Memory B cell (primary cell): Measurements from ENCODE around the gene OPRM1.
"Not testable (repeated sequence)": the region's sequence is repeated elsewhere in the genome, so short reads cannot be mapped to it uniquely, and the experiment has no call there.

Source experiments
- ATAC-seq: fragments of 150-1000 bp; cut with Tn5 transposase; 2 replicates; pipeline ENCODE4 v1.10.0; 2021; ENCODE audit warnings: low read depth, mild to moderate bottlenecking, moderate library complexity
- DNase-seq, 2 donors: peaks; one replicate each; pipeline ENCODE4 v3.0.0; 2022; ENCODE audit warnings: low spot score in 2 of 2
- H3K27ac Mint-ChIP-seq: one replicate; pipeline ENCODE4 v1.8.0; 2022; ENCODE audit warnings: mild to moderate bottlenecking, moderate library complexity, mixed read lengths
- H3K27me3 Mint-ChIP-seq: one replicate; pipeline ENCODE4 v1.8.0; 2022; ENCODE audit warnings: mixed read lengths
- H3K36me3 Mint-ChIP-seq: one replicate; pipeline ENCODE4 v1.8.0; 2022; ENCODE audit warnings: mild to moderate bottlenecking, mixed read lengths
- H3K4me1 Mint-ChIP-seq: one replicate; pipeline ENCODE4 v1.8.0; 2022; ENCODE audit warnings: mixed read lengths
- H3K4me3 Mint-ChIP-seq: one replicate; pipeline ENCODE4 v1.8.0; 2022; ENCODE audit warnings: mild to moderate bottlenecking, moderate library complexity, mixed read lengths
- H3K9me3 Mint-ChIP-seq: one replicate; pipeline ENCODE4 v1.8.0; 2022; ENCODE audit warnings: mixed read lengths

The OPRM1 gene

GRCh38 chr6:154238831-154239230 is 199.8 kb downstream of the OPRM1 start:
- Mint-ChIP-seq H3K9me3 (peaks cover 4% of the 10 kb centered on the region), H3K4me1 (peaks cover 5% of the 10 kb centered on the region), H3K4me3 (no peak overlapping the region), H3K27me3 (peaks cover 2% of the 10 kb centered on the region), H3K36me3 (no peaks in the 10 kb centered on the region), H3K27ac (no peak overlapping the region)
- DNase-seq = no peak
- no peak for ATAC-seq

- H3K4me3 Mint-ChIP-seq = no peak overlapping the region
- H3K4me1 Mint-ChIP-seq = peaks cover 1% of the 10 kb centered on the region
These were observed 200.4 kb downstream of the OPRM1 start for GRCh38 chr6:154239392-154239791.

GRCh38 chr6:154241061-154241460 is 202.0 kb downstream of the OPRM1 start:
- not testable (repeated sequence) for H3K27me3 Mint-ChIP-seq, H3K4me3 Mint-ChIP-seq, ATAC-seq, H3K4me1 Mint-ChIP-seq, H3K27ac Mint-ChIP-seq, H3K9me3 Mint-ChIP-seq, H3K36me3 Mint-ChIP-seq, DNase-seq

More at GRCh38 chr6:154239392-154239791, 200.4 kb downstream of the OPRM1 start:
- no peak for DNase-seq
- H3K36me3 Mint-ChIP-seq = no peaks in the 10 kb centered on the region
- H3K9me3 Mint-ChIP-seq = peaks cover 4% of the 10 kb centered on the region
- H3K27me3 Mint-ChIP-seq = peaks cover 2% of the 10 kb centered on the region
- no peak for ATAC-seq
- H3K27ac Mint-ChIP-seq = no peak overlapping the region

- Mint-ChIP-seq H3K27me3 (peaks cover 2% of the 10 kb centered on the region), H3K4me3 (no peak overlapping the region), H3K4me1 (peaks cover 2% of the 10 kb centered on the region), H3K36me3 (no peaks in the 10 kb centered on the region), H3K27ac (no peak overlapping the region), H3K9me3 (peaks cover 6% of the 10 kb centered on the region)
- ATAC-seq (no peak), DNase-seq (no peak)
These were observed 202.5 kb downstream of the OPRM1 start for GRCh38 chr6:154241581-154241980.

- no peak overlapping the region for H3K4me3 Mint-ChIP-seq
- H3K27ac Mint-ChIP-seq = no peak overlapping the region
- peaks cover 6% of the 10 kb centered on the region for H3K27me3 Mint-ChIP-seq
- H3K4me1 Mint-ChIP-seq = peaks cover 7% of the 10 kb centered on the region
- peaks cover 6% of the 10 kb centered on the region for H3K9me3 Mint-ChIP-seq
- DNase-seq = no peak
- ATAC-seq = no peak
- H3K36me3 Mint-ChIP-seq = no peaks in the 10 kb centered on the region
These were observed 203.7 kb downstream of the OPRM1 start for GRCh38 chr6:154242617-154243357.

- H3K4me3 Mint-ChIP-seq = no peak overlapping the region
- H3K27me3 Mint-ChIP-seq = peaks cover 6% of the 10 kb centered on the region
- H3K4me1 Mint-ChIP-seq = peaks cover 7% of the 10 kb centered on the region
- H3K27ac Mint-ChIP-seq = no peak overlapping the region
- DNase-seq (no peak), ATAC-seq (no peak)
- peaks cover 6% of the 10 kb centered on the region for H3K9me3 Mint-ChIP-seq
- no peaks in the 10 kb centered on the region for H3K36me3 Mint-ChIP-seq
These were observed 205.0 kb downstream of the OPRM1 start for GRCh38 chr6:154243793-154244750.

- Mint-ChIP-seq H3K27ac (no peak overlapping the region), H3K9me3 (peaks cover 6% of the 10 kb centered on the region), H3K36me3 (no peaks in the 10 kb centered on the region), H3K4me3 (no peak overlapping the region), H3K4me1 (peaks cover 13% of the 10 kb centered on the region), H3K27me3 (peaks cover 6% of the 10 kb centered on the region)
- ATAC-seq (no peak), DNase-seq (no peak)
These were observed 206.5 kb downstream of the OPRM1 start for GRCh38 chr6:154245506-154245905.

- ATAC-seq (no peak), DNase-seq (no peak)
- peaks cover 2% of the 10 kb centered on the region for H3K36me3 Mint-ChIP-seq
- no peak overlapping the region for H3K27ac Mint-ChIP-seq
- H3K4me1 Mint-ChIP-seq = peaks cover 13% of the 10 kb centered on the region
- H3K27me3 Mint-ChIP-seq = peaks cover 8% of the 10 kb centered on the region
- H3K4me3 Mint-ChIP-seq = peak overlapping the region; percentile 21
- peaks cover 8% of the 10 kb centered on the region for H3K9me3 Mint-ChIP-seq
These were observed 207.7 kb downstream of the OPRM1 start for GRCh38 chr6:154246723-154247118.

- H3K4me3 Mint-ChIP-seq = peak overlapping the region; percentile 79
- peak; percentile 43 for ATAC-seq
- H3K36me3 Mint-ChIP-seq = peaks cover 2% of the 10 kb centered on the region
These were observed 208.2 kb downstream of the OPRM1 start for GRCh38 chr6:154247119-154247861.

GRCh38 chr6:154249499-154250298 is 210.7 kb downstream of the OPRM1 start:
- Mint-ChIP-seq H3K27ac (peak overlapping the region; percentile 52), H3K4me1 (peaks cover 13% of the 10 kb centered on the region), H3K27me3 (peaks cover 7% of the 10 kb centered on the region), H3K9me3 (peaks cover 7% of the 10 kb centered on the region), H3K36me3 (peaks cover 2% of the 10 kb centered on the region), H3K4me3 (peak overlapping the region; percentile 43)
- DNase-seq = no peak
- ATAC-seq = peak; percentile 63

More at GRCh38 chr6:154247119-154247861, 208.2 kb downstream of the OPRM1 start:
- peaks cover 8% of the 10 kb centered on the region for H3K9me3 Mint-ChIP-seq
- peaks cover 13% of the 10 kb centered on the region for H3K4me1 Mint-ChIP-seq
- DNase-seq = no peak
- H3K27ac Mint-ChIP-seq = no peak overlapping the region
- peaks cover 9% of the 10 kb centered on the region for H3K27me3 Mint-ChIP-seq

GRCh38 chr6:154251116-154251515 is 212.1 kb downstream of the OPRM1 start:
- Mint-ChIP-seq H3K4me1 (peaks cover 13% of the 10 kb centered on the region), H3K9me3 (peaks cover 13% of the 10 kb centered on the region), H3K4me3 (no peak overlapping the region), H3K27ac (no peak overlapping the region), H3K36me3 (peaks cover 6% of the 10 kb centered on the region), H3K27me3 (peaks cover 7% of the 10 kb centered on the region)
- ATAC-seq (no peak), DNase-seq (no peak)

GRCh38 chr6:154252678-154253077 is 213.6 kb downstream of the OPRM1 start:
- Mint-ChIP-seq H3K27ac (no peak overlapping the region), H3K27me3 (peaks cover 4% of the 10 kb centered on the region), H3K36me3 (peaks cover 6% of the 10 kb centered on the region), H3K4me1 (peaks cover 10% of the 10 kb centered on the region), H3K4me3 (no peak overlapping the region), H3K9me3 (peaks cover 12% of the 10 kb centered on the region)
- DNase-seq (no peak), ATAC-seq (no peak)

- no peak overlapping the region for H3K4me3 Mint-ChIP-seq
- peaks cover under 1% of the 10 kb centered on the region for H3K27me3 Mint-ChIP-seq
- peaks cover 10% of the 10 kb centered on the region for H3K9me3 Mint-ChIP-seq
- no peak for DNase-seq
- H3K36me3 Mint-ChIP-seq = peaks cover 4% of the 10 kb centered on the region
- no peak for ATAC-seq
- no peak overlapping the region for H3K27ac Mint-ChIP-seq
- peaks cover 16% of the 10 kb centered on the region for H3K4me1 Mint-ChIP-seq
These were observed 218.0 kb downstream of the OPRM1 start for GRCh38 chr6:154257067-154257466.
